Hepatocyte (in vitro differentiated cells): Measurements from ENCODE around the gene HBA2.

Experiments used
- EZH2 ChIP-seq: fragments of 200-600 bp; sonication (generic); IDR thresholded peaks from 2 replicates; pipeline ENCODE4 v1.6.1; 2016; ENCODE audit warnings: antibody characterized with exemption, mild to moderate bottlenecking, borderline replicate concordance
- EZH2phosphoT487 ChIP-seq: fragments of 200-600 bp; sonication (generic); IDR thresholded peaks from one replicate; pipeline ENCODE4 v1.6.1; 2018; ENCODE audit warnings: antibody characterized with exemption, mild to moderate bottlenecking, low read depth, moderate library complexity; ENCODE audit not compliant: unreplicated experiment, severe bottlenecking
- TF ChIP-seq, protein P1 (sequence below): fragments of 200-600 bp; sonication (generic); IDR thresholded peaks from 2 replicates; pipeline ENCODE4 v1.5.1; 2016; ENCODE audit warnings: antibody characterized with exemption, mild to moderate bottlenecking; ENCODE audit not compliant: poor library complexity

DNA sequence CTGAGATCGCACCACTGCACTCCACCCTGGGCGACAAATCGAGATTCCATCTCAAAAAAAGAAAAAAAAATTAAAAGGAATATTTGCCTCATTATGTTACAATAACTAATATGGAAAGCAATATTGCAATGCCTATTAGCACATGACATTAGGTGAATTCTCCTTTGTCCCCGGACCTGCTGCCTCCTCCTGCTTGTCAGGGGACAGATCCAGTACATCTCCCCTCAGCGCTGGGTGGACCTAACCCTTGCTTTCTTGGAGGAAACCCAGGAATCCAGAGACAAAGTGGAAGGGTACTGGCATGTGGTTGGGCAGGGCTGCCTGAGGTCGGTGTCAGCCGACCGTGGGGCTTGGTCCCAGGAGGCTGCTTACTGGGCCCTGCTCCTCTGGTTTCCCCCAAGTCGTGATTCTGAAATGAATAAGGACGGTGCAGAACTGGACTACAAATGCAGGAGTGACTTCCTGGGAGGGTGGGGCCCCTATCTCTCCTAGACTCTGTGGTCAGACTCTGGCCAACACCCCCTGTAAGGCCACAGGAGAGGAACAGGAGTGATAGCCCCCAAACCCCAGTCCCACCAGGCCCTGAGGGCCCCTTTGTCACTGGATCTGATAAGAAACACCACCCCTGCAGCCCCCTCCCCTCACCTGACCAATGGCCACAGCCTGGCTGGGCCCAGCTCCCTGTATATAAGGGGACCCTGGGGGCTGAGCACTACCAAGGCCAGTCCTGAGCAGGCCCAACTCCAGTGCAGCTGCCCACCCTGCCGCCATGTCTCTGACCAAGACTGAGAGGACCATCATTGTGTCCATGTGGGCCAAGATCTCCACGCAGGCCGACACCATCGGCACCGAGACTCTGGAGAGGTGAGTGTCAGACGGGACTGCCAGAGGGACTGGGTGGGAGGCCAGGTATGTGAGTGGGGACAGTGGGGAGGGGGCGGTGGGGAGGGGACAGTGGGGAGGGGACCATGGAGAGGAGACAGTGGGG is 20.2 kb upstream of the HBA2 start, which contains the start of gene HBZ:
- TF ChIP-seq, protein P1, sequence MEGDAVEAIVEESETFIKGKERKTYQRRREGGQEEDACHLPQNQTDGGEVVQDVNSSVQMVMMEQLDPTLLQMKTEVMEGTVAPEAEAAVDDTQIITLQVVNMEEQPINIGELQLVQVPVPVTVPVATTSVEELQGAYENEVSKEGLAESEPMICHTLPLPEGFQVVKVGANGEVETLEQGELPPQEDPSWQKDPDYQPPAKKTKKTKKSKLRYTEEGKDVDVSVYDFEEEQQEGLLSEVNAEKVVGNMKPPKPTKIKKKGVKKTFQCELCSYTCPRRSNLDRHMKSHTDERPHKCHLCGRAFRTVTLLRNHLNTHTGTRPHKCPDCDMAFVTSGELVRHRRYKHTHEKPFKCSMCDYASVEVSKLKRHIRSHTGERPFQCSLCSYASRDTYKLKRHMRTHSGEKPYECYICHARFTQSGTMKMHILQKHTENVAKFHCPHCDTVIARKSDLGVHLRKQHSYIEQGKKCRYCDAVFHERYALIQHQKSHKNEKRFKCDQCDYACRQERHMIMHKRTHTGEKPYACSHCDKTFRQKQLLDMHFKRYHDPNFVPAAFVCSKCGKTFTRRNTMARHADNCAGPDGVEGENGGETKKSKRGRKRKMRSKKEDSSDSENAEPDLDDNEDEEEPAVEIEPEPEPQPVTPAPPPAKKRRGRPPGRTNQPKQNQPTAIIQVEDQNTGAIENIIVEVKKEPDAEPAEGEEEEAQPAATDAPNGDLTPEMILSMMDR: no peak
- TF ChIP-seq EZH2phosphoT487 (no peak), EZH2 (no peak)
